ENCODE data around the gene ZNHIT2.

- TF ChIP-seq USF1 (IDR thresholded peaks at IDR 0.05): no peak
- no peak for TF ChIP-seq CREB1 (IDR thresholded peaks at IDR 0.05; ENCODE audit: low read depth)
- no peak for TF ChIP-seq TAF1 (IDR thresholded peaks at IDR 0.05; ENCODE audit: low read depth)
- no peak for TF ChIP-seq REST (IDR thresholded peaks at IDR 0.05; ENCODE audit: low read depth)
- TF ChIP-seq YY1 (IDR thresholded peaks at IDR 0.05; ENCODE audit: low read depth): no peak
- no peak for TF ChIP-seq TCF12 (IDR thresholded peaks at IDR 0.05; ENCODE audit: low read depth)
These were observed 766 bp upstream of the ZNHIT2 start for GRCh38 chr11:65118097-65118837.
